Fibroblast of villous mesenchyme (primary cell): ENCODE results near the gene AOPEP. TPM values are rescaled to one million over a fixed set of nuclear protein-coding genes. Genes with fewer than 3 reads are reported as not detected.

Source experiments
- DNase-seq: peaks from one replicate; pipeline ENCODE4 v3.0.0-alpha.2; 2010; ENCODE audit warnings: low read depth
- H3K4me3 ChIP-seq: 2 replicates; pipeline ENCODE4 v1.5.1; 2011; ENCODE audit warnings: low read depth, mild to moderate bottlenecking, low read length
- CTCF ChIP-seq: IDR thresholded peaks from 2 replicates; pipeline ENCODE4 v1.5.1; 2012; ENCODE audit warnings: low read depth, mild to moderate bottlenecking, low read length; ENCODE audit not compliant: insufficient read depth
- total RNA-seq: library from RNA; depleted of rRNA; stranded (reverse); fragments of >200 nt; gene quantifications from 2 replicates; pipeline ENCODE4 v1.2.3, GENCODE V29; 2012

Gene AOPEP
- total RNA-seq, 1 donor = 153 TPM

DNA sequence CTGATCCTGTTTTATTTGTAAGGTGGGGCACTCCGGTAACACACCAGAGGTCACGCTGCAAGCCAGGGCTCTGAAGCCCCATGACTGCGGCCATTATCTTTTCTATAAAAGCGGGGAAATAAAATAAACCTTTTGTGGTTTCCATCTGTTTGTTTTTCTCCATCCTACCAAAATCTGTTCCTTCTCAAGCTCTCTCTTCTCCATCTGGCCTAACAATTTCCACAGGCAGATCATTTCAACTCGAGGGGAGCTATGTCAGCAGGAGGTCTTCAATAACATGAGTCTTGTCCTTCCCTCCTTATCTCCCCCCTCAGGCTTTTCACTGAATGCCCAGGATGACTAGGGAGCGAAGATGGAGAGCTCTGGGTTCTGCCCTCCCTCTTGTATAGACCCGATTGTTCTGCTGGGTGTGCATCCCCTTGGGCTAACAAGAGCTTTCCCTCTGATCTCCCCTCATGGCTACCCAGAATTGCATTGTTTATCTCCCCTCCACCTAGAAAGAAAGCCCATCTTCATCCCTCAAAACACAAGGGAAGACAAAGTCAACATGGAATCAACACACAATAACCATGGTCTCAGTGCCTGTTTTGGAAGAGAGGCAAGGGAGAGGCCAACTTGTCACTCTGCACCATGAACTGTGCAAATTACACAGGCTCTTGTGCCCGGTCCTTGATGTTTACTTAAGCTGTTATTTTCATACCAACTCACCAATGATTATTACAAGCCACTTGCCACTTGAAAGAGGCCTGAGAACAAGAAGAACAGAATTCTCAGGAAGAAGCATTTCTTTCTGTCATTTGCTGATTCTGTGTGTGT, 403.2 kb downstream of the AOPEP start:
- TF ChIP-seq CTCF = no peak
- DNase-seq = peak; percentile 88
- no peak overlapping the region for H3K4me3 ChIP-seq

DNA sequence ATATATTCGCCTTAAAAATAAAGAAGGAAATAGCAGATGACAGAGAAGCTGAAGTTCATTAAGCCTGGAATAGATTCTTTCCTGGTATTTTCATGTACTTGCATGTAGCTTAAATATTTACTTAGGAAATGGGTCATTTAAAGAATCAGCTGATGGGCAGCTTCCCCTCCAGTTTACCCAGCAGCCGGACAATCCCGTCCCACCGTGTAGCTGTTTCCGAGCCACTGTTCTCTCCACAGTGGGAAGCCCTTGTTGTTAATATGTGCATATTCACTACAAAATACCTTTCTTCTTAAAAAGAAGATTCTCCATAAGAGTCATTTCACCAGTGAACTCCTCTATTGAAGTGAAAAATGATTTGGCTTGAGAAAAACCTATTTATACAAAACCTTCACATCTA, 404.0 kb downstream of the AOPEP start:
- DNase-seq = no peak
- TF ChIP-seq CTCF = no peak
- no peak overlapping the region for H3K4me3 ChIP-seq

GRCh38 chr9:95131023-95131943, 404.8 kb downstream of the AOPEP start:
- H3K4me3 ChIP-seq = no peak overlapping the region
- peak; percentile 83 for DNase-seq
- peak; percentile 92 for TF ChIP-seq CTCF

DNA sequence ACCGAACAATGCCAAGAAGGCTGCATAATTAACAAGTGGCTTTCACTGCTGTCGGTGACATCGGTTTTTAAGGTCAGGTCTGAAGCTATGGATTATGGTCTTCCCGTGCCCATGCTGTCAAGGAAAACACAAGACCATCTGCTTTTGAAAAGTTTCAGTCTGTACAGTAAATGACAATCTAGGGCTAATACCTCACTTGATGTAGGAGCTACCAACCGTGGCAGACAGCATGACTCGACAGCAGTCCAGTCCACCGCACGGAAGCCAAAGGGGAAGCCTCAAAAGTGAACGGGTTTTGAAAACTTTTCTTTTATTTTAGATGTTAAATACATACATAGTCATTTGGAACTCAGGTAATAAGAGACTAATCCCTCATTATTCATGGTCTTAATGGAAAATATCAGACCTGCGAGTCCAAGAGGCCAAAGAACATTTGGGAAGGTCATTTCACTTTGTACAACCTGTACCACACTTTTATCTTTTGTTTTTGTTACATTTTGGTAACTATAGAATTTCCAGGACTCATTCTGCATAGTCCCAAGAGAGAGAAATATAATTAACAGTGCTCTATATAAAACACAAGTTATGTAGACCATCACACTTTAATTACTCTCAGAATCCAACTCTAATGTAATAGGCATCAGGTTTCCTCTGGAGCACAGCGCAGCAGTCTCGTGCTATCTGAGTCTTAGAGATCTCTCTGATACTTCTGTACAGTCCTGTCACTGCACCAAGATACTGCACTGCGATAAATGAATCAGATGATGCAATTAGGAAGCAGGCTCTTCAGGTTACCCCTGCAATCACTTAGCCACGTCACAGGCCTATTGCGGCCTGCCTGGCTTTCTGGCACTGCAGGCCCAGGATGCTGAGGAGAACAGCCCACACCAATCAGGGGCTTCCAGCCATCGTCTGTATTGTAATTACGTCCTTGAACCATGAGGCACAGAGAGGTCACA, 406.1 kb downstream of the AOPEP start:
- peak; percentile 68 for DNase-seq
- no peak for TF ChIP-seq CTCF

DNA sequence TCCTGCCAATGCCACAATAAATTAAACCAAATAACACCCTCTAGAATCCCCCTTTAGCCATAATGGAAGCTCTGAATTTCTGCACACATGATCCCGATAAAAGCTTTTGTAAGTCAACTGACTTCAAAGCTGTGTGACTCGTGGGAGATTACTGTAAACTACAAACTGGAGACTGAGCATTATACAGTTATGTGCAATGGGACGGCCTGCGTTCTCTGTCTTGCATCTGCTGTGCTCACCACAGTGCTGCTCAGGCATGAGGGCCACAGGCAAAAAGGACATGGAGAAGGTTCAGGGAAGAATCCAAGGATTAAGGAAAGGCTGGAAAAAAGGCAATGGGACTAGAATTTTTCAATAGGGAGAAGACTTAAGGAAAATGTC, 406.8 kb downstream of the AOPEP start:
- no peak overlapping the region for H3K4me3 ChIP-seq
- peak; percentile 34 for DNase-seq
- no peak for TF ChIP-seq CTCF

More for the DNA sequence above, 406.1 kb downstream of the AOPEP start:
- no peak overlapping the region for H3K4me3 ChIP-seq

DNA sequence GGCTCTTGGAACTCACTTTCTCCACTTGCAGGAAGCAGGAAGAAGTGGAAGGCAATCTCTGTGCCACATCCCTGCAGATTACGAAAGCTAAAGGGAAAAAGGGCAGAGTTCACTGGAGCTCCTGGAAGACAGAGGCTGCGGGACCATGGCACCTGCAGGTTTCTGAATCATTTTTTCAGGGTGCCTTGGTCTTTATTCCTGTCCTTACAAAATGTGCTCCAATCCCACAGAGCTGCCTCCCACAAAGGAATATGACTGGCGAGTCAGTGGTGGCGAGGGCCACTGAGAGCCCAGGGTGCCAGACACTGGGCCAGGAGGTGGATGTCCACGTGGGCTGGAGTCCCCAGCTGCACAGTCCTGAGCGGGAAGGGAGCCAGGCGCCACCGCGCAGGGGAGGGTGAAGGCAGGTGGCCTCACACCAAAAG, 408.0 kb downstream of the AOPEP start:
- DNase-seq = no peak
- H3K4me3 ChIP-seq = no peak overlapping the region
- no peak for TF ChIP-seq CTCF
